Measurements from ENCODE around the gene ANKRD29.

The ANKRD29 gene

DNA sequence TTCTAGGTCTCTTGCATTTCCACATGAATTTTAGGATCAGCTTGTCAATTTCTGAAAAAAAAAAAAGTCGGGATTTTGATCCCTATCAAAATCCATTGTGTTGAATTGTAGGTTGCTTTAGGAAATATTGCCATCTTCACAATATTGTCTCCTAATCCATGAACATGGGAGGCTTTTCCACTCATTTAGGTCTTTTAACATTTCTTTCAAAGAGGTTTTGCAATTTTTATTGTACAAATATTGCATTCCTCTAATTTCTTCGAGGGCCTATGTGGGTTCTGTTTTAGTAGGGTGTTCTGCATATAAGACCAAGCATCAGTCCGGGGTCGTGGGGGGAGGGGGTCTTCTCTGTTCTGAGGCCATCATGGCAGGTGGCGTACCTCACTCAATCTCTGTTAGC lies 25.8 kb upstream of the ANKRD29 start:
- in situ Hi-C loops (cut with HindIII; ENCODE audit: low sequenced_read_pairs) = no loop called here

DNA sequence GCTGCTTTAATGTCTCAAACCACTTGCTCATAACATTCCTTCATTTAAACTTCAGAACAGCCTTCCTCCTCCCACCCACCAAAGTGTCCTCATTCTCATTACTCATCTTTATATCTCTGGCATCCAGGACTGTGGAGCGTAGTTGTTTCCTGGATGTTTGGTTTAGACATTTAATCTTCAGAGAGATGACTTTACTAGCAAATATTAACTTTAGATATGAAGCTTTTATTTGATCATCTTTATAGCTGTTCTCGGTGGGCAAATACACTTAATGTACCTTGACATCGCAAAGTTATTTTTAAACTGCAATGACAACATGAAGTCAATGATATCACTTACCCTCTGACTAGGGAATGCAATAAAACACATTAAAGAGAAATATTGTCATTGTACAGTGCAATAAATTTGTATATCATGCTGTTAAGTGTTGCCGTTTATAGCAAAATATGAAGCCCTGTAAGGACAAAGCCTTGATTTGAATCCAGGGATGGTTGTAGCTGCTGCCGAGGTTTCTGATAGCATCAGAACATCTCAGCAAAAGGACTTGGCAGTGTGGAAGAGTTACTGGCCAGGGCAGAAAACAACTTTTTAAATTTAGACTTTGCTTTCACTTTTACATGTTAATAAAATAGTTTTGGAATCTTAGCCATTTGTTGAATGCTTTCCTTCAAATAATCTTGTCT lies 21.9 kb upstream of the ANKRD29 start:
- in situ Hi-C loops (cut with HindIII; ENCODE audit: low sequenced_read_pairs) = no loop called here

DNA sequence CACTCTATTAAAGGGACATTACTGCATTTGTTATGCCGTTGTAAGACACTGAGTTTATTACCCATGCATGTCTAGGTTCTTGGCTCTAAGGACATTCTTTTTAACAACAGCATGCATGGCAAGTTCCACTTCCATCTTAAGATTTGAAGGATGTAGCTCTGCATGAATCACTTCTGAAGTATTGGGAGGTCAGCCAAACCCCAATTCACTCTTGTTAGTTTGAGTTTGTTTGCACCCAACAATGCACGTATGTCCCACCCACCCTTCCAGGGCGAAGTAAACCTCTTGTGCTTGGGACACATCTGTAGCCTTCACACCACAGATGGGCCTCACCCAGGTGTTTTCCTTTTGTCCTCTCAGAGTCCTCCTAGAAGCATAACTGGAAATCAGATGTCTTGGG lies 21.0 kb upstream of the ANKRD29 start:
- in situ Hi-C loops (cut with HindIII; ENCODE audit: low sequenced_read_pairs) = no loop called here

DNA sequence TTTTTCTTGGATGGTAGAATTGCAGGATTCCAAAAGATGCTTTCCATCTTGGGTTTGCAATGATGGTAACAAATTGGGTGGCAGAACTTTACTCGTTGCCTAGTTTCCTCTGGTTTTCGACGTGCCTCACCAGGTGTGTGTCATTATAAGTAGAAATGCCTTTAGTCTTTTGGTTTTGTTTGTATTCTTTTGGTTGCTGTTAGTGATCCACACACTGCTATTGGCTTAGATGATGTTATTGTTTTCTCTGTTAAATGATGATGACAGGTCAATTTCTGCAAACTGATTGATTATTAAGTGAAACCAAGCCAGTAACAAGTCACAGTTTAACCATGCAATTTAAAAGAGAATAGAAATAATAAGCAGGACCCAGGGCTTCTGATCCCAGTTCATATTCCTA lies 20.4 kb upstream of the ANKRD29 start:
- in situ Hi-C loops (cut with HindIII; ENCODE audit: low sequenced_read_pairs) = no loop called here

DNA sequence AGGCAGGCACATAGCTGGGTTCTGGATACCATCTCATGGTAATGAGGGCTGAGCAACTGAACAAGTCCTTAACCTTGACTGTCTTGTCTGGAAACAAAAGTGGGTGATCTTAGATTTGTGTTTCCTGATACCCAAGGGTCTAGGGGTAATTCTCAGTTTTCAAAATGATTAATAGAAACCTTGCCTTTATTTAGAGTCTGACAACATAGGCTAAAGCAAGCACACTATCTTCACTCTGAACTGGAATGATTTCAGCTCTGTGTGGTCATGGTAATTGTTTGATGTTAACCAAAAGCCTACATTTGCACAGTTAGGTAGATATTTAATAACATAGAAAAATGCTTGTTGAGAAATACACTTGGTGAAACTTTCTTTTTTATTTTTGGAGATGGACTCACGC lies 19.8 kb upstream of the ANKRD29 start:
- in situ Hi-C loops (cut with HindIII; ENCODE audit: low sequenced_read_pairs) = no loop called here

DNA sequence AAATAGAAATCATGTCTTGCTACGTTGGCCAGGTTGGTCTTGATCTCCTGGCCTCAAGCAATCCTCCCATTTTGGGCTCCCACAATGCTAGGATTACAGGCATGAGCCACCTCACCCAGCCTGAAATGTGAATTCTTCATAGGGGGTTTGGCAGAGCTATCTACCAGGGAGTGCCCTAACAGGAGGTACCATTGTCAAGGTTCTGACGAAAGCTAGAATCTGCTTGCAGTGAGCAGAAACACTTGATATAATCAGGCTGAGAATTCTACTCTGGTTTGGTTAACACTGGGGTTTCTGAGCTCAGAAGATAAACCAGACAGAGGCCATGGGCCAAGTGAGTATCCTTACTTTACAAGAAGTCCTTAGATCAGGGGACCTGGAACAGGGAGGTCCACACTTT lies 19.3 kb upstream of the ANKRD29 start:
- in situ Hi-C loops (cut with HindIII; ENCODE audit: low sequenced_read_pairs) = no loop called here

DNA sequence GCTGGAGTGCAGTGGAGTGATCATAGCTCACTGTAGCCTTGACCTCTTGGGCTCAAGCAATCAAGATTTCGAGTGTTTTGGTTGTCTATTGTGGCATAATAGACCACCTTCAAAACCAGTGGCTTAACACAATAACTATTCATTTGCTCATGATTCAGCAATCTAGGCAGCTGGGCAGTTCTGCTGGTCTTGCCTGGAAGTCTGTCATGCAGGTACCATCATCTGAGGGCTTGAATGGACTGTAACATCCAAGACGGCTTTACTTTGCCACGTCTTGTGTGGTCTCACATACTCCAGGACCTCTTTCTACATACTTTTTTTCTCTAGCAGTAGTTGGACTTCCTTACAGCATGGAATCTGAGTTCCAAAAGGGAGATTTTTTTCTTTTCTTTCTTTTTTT lies 13.2 kb upstream of the ANKRD29 start:
- in situ Hi-C loops (cut with HindIII; ENCODE audit: low sequenced_read_pairs) = no loop called here

DNA sequence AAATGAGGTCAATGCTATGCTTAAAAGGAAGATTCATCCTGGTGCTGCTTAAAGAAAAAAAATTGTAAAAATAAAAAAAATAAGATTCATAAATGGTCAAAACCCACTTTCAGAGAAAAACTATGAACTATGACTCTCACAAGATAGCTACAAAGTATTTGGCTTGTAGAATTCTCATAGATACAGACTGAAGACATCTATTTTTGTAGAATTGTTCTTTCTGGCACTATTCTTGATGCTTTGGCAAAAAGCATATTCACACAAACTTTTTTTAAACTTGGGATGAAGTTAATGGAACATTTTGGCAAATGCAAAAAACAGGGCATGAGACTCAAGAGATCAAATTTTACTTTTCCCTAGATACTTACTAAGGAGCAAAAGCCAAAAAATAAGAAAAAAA lies 12.5 kb upstream of the ANKRD29 start:
- in situ Hi-C loops (cut with HindIII; ENCODE audit: low sequenced_read_pairs) = no loop called here

DNA sequence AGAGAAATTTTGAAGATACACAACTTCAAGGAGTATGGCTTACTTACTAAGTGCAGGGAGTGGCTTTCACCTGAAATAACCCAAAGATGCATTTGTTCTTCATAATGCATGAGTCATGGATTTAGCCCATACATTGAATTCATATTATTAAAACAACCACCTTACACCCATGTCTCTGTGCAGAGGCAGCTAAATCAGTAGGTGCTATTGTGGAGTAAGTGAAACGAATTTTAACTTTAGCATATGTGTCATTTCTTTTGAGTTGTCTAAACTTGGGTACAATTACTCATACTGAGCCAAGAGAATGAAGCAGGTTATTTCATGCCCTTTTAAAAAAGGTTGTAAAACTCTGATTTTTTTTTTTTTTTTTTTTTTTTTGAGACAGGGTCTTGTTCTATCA lies 11.0 kb upstream of the ANKRD29 start:
- in situ Hi-C loops (cut with HindIII; ENCODE audit: low sequenced_read_pairs) = no loop called here

DNA sequence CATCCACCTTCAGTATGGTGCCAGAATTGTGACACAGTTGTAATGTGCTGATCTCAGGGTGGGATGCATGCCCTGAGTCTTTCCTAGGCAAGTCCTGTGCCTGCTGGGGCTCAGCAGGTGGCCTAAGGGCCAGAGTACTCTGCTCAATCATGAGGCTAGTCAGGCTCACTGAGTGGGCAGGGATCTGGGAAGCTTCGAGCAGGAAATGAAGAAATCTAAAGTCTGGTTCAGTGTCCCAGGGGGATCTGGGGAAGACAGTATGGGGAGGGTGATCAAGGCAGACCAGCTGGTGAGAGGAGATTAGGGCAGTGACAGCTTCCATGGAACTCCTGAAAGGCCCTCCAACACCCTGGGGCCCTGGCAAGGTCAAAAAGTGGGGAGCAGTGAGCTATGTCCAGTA lies 8.9 kb upstream of the ANKRD29 start:
- in situ Hi-C loops (cut with HindIII; ENCODE audit: low sequenced_read_pairs) = no loop called here

DNA sequence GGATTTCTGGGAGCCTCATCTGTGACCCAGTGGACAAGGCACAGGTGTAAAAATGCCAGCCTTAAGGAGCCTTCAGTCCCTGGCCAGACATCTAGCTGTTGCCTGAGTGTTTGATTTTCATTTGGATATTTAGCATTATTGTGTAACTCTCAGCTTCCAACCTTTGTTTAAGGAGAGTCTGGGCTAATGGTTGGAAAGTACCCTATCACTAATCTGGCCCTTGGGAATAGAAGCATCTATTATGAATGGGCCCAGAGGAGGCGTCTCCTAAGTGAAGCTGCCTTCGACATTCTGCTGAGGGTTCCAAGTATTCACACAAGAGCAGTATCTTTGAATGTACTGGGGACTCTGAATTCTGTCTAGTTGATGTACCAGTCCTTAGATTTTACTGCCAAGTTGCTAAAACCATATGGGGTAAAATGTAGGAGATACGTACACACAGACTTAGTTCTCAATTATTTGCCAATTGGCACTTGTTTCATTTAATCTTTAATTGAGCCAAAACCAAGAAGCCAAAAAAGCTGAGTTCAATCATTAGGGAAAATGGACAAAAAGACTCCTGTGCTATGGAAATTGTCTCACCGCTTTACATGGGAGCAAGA lies 7.2 kb upstream of the ANKRD29 start:
- in situ Hi-C loops (cut with HindIII; ENCODE audit: low sequenced_read_pairs) = no loop called here

DNA sequence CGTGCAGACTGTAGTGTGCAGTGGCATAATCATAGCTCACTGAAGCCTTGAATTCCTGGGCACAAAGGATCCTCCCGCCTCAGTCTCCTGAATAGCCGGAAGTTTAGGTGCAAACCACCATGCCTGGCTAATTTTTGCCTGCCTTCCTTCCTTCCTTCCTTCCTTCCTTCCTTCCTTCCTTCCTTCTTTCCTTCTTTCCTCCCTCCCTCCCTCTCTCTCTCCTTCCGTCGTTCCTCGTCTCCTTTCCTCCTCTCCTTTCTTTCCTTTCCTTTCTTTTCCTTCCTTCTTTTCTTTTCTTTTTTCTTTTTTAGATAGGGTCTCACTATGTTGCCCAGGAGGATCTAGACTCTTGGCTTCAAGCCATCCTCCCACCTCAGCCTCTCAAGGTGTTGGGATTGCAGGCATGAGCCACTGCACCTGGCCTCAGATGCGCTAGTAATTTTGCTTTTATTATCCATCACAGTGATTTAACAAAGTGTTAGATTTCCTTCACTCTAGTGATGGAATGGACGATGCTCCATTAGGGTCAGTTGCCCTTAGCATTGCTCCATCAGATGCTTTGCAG lies 6.6 kb upstream of the ANKRD29 start:
- in situ Hi-C loops (cut with HindIII; ENCODE audit: low sequenced_read_pairs) = no loop called here

DNA sequence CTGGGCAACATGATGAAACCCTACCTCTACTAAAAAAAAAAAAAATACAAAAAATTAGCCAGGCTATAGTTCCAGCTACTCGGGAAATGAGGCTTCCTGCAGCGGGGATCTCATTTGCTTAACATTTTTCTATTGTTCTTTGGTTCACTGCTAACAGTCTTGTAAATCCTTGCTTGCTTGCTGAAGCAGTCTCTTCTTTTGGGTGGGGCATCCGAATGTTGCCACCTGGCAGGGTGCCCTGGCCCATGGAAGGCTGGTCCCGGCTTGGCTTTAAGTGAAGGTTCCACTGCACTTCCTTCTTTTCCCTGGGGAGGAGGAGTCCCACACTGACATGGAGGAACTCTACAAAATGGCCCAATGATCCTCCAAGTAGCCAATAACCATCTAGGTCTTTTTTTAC lies 6.0 kb upstream of the ANKRD29 start:
- in situ Hi-C loops (cut with HindIII; ENCODE audit: low sequenced_read_pairs) = no loop called here

DNA sequence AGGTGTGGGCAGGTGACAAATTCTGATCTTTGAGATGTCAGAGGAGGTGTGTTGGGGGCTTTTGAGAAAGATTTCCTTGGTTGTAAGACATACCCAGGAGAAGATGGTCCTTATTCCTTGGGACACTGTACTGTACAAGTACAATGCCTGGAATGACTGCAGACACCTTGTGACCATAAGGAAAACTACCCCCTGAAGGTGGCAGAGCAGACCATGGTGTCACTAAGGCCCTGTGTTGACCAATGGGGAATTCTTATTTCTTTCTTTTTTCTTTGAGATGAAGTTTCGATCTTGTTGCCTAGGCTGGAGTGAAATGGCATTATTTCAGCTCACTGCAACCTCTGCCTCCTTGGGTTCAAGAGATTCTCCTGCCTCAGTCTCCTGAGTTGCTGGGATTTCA lies 4.4 kb upstream of the ANKRD29 start:
- in situ Hi-C loops (cut with HindIII; ENCODE audit: low sequenced_read_pairs) = no loop called here

DNA sequence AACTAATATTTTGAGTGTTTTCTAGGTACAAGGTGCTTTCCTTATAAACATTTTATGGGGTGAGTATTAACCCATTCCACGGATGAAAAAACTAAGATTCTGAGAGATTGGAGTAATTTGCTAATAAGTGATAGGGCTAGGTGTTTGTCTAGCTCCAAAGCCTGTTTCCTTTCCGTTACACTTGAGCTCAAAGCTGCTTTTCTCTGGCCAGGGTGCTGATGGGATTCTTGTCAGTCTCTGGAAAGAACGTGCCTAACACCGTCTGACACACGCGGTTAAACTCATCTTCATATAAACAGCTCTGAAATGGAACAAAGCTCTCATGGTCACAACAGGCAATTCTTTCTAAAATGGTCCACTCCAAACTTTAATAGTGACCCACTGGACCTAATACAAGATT lies 2.0 kb upstream of the ANKRD29 start:
- in situ Hi-C loops (cut with HindIII; ENCODE audit: low sequenced_read_pairs) = loop anchor here (5.0 kb wide), 1 partner anchor 98 kb away; no protein-coding TSS in a partner anchor

DNA sequence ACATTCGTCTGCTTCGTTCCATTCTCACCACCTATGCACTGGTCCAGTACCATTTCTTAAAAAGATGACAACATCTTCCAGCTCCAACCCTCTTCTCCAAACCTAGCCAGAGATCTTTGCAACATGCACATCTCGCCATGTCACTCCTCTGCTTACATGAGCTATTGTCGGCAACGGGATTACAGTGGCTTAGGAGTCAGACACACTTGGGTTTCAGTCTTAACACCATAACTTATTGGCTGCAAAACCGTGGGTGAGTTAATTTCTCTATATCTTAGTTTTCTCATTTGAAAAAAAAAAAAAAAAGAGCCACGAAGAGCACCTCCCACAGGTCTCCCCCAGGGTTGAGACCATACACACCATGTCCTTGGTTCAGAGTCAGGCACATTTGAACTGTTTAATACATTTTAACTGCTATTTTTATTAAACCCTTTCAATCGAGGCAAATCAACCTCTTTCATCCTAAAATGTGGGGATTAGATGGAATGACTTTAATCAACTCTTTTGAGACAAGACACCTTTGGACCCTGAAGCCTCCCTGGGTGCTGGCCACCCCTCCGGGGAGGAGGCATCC lies 889 bp downstream of the ANKRD29 start:
- in situ Hi-C loops (cut with HindIII; ENCODE audit: low sequenced_read_pairs) = loop anchor here (5.0 kb wide), 1 partner anchor 100 kb away; no protein-coding TSS in a partner anchor

DNA sequence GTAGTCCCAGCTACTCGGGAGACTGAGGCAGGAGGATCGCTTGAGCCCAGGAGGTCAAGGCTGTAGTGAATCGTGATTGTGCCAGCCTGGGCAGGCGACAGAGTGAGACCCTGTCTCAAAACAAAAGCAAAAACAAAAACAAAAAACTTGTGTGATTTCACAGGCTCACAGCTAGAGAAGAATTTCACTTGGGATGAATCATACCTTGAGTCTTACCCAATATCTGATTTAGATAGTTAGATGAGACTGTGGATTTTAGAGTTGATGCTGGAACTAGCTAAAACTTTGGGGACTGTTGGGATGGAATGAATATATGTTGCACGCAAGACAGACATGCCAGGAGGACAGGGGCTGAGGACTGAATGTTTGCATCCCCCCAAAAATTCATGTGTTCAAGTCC lies 4.4 kb downstream of the ANKRD29 start:
- in situ Hi-C loops (cut with HindIII; ENCODE audit: low sequenced_read_pairs) = no loop called here

DNA sequence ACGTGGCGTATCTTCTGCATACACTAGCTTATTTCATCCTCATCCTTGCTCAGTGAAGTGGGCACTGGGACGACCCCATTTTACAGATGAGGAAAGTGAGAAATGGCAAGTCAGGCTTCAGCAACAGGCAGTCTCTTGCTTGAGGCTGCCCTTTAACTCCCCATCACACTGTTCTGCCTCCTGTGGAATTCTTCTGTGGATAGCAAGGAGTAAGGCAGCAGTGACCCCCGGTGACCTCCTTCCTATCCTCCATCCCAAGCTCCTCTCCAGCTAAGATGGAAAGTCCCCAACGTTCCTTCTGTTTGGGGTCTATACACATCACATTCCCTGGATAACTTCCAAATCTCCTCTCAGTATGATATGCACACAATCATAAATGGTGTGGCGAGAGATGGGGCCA lies 10.5 kb downstream of the ANKRD29 start:
- in situ Hi-C loops (cut with HindIII; ENCODE audit: low sequenced_read_pairs) = no loop called here

DNA sequence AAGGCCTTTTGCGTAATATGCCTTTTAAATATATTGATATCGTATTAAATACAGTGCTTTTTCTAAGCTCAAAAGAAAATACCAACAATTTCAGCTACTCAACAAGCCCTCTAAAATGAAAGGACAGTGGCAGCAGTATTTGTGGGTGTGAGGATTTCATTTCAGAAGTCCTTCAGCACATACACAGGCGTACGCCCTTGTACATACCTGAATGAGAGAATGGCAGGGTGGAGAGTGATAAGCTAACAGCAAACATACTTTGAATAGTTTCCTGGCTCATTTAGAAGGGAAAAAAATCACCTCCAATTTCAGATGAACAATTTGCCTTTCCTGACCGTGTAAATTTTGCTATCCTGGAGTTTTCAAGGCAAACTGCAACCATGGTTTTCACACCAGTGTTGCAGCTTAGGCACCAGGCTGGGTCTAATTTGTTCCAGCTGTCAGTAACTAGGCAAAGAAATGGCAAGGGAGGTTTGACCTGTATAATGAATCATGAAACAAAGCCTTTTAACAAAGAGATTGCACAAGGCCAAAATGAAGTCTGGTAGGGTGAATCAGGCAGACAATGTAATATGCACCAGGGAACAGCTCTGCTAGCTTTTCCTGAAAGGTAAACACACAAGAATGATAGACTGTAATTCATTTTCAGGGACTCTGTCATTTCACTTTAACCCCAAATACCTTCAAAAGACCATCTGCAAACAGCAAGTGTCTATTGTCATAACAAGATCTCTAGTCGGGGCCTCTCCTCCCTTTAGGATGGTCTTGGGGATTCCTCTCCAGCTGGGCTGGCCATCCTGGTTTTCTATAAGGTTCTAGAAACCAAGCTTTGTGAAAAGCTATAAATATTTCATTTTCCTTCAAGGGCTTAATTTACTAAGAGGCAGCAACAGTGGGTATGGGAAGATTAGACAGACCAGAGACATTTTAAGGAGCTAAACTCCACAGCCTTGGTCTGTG lies 11.5 kb downstream of the ANKRD29 start:
- in situ Hi-C loops (cut with HindIII; ENCODE audit: low sequenced_read_pairs) = no loop called here

DNA sequence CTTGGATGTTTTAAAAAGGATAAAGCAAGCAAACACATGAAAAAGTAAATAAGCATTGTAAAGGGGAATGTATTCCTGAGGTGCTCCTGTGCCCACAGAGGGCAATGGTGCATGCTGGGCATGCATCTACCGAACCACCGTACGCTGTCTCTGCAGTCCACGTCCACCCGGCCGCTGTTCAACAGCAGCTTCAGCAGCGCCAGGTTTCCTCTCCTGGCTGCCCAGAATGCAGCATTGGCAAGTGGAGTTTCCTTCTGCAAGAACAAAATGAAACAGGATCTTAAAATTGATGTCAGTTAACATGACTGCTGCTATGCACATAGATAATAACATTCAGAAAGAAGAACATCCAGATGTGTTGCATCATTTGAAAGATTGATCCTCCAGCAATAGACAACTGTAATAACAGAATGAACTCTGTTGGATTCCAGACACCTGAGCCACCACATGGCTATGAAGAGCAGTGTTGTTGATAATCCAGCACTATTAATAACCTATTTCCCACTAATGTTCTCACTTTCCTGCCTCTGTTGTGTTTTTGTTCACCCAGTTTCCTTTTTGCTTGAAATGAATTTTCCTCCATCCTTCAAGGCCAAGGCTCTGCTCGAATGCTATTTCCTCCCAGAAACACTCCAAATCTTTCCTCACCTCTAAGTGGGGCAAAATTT lies 13.6 kb downstream of the ANKRD29 start:
- in situ Hi-C loops (cut with HindIII; ENCODE audit: low sequenced_read_pairs) = no loop called here

DNA sequence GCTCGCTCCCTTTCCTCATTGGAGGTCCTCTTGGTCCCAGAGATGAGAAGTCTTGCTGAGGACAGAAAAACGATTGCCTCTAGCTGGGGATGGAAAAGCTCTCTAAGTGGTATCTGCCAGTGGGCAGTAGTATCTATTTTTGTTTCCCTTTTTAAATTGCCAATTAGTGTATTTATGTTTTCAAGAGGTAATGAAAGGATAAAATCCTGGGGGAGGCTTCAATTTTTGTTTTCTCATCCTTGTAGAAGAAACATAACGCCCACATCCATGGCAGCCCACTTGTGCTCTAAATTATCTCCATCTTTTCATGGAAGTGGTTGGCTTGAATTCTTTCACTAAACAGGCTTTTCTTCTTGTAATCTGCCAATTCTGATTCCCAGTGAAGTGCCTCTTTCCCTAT lies 14.3 kb downstream of the ANKRD29 start:
- in situ Hi-C loops (cut with HindIII; ENCODE audit: low sequenced_read_pairs) = no loop called here
